Prostate gland (tissue), 2 donors: Measurements from ENCODE around the gene LGI4.

Experiments used
- POLR2A ChIP-seq: fragments of 450-650 bp; IDR thresholded peaks from one replicate; pipeline ENCODE4 v1.6.1; 2016; ENCODE audit warnings: antibody characterized with exemption, mild to moderate bottlenecking
- TF ChIP-seq, protein P1 (sequence below), 4 experiments: fragments of 200-600 bp in 2 of 4; fragments of 450-650 bp in 2 of 4; sonication (generic) in 2 of 4; IDR thresholded peaks; 1 replicate in 3 of 4; 2 replicates in 1 of 4; pipeline ENCODE4 v1.5.1; 2016 to 2019; ENCODE audit warnings: antibody characterized with exemption in 4 of 4, mild to moderate bottlenecking in 2 of 4, moderate library complexity in 2 of 4

DNA sequence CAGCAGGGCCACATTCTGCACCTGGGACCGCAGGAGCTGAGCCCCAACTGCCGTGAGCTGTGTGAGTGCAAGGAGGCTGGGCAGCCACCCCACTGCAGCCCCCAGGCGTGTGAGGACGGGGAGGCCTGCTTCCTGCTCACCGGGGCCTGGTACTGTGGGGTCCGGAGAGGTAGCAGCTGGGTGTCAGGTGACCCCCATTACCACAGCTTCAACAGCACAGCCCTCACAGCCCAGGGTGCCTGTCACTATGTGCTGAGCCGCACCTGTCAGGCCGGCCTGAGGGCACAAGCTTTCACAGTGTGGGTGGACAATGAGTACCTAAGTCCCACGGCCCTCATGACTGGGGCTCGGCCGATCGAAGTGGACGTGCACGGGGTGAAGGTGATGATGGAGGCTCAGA, 55.0 kb downstream of the LGI4 start:
- TF ChIP-seq, protein P1, sequence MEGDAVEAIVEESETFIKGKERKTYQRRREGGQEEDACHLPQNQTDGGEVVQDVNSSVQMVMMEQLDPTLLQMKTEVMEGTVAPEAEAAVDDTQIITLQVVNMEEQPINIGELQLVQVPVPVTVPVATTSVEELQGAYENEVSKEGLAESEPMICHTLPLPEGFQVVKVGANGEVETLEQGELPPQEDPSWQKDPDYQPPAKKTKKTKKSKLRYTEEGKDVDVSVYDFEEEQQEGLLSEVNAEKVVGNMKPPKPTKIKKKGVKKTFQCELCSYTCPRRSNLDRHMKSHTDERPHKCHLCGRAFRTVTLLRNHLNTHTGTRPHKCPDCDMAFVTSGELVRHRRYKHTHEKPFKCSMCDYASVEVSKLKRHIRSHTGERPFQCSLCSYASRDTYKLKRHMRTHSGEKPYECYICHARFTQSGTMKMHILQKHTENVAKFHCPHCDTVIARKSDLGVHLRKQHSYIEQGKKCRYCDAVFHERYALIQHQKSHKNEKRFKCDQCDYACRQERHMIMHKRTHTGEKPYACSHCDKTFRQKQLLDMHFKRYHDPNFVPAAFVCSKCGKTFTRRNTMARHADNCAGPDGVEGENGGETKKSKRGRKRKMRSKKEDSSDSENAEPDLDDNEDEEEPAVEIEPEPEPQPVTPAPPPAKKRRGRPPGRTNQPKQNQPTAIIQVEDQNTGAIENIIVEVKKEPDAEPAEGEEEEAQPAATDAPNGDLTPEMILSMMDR (IDR thresholded peaks at IDR 0.05), result no peak
- no peak for TF ChIP-seq POLR2A
